ENCODE results near the gene KCP. TPM values are rescaled to one million over a fixed set of nuclear protein-coding genes. Genes with fewer than 3 reads are reported as not detected.

Gene KCP
- total and polyA plus RNA-seq, 2 of the 13 experiments (the other 11 are each of a cell fraction or from before 2014, with no cell fraction given): 0.37 to 1.0 TPM

- FAIRE-seq (peak; percentile 48), ATAC-seq (peak; percentile 66), DNase-seq (ENCODE audit: low spot score) (no peak)
- CTCF ChIA-PET (ENCODE audit: low intra/inter-chr PET ratio, low total read pairs): no interaction called here
- H3K79me2 ChIP-seq (ENCODE audit: insufficient read depth, low read length): no peaks in the 10 kb centered on the region
- in situ Hi-C loops (cut with HindIII; ENCODE audit: extremely low pct_ligation_motif_present, low pct_unique_long_range_greater_than_20kb): no loop called here
- peak overlapping the region; percentile 21; the same call in 1 of the 2 replicates for H3K9ac ChIP-seq (ENCODE audit: insufficient read depth, low read depth, low read length)
- peak overlapping the region; percentile 56 to 75 (median 65) for H3K4me3 ChIP-seq (replicated peaks in 1 of 3; ENCODE audit: insufficient read depth in 1 of 3, low read depth in 2 of 3, low read length in 3 of 3)
- H3K4me1 ChIP-seq (ENCODE audit: insufficient read depth, low read length): peaks cover 49% of the 10 kb centered on the region
- 20% methylated on average over 10 of the region's 20 CpGs for WGBS (ENCODE audit: low lambda C conversion rate)
- H3K4me2 ChIP-seq (ENCODE audit: low read depth, low read length): peak overlapping the region; percentile 92
- no peaks in the 10 kb centered on the region for H3K36me3 ChIP-seq (replicated peaks in 1 of 2; ENCODE audit: control insufficient read depth in 1 of 2, insufficient read depth in 2 of 2, low read length in 2 of 2)
- peak overlapping the region; percentile 34 for H2AFZ ChIP-seq (ENCODE audit: low read length)
- POLR2A ChIA-PET: no interaction called here
- no peaks in the 10 kb centered on the region for H4K20me1 ChIP-seq (ENCODE audit: insufficient read depth, low read length)
- intact Hi-C loops (cut with micrococcal nuclease; ENCODE audit: unreplicated experiment): no loop called here
- H3K27ac ChIP-seq (ENCODE audit: extremely low read length, insufficient read depth, low read length): no peak overlapping the region
- no peaks in the 10 kb centered on the region for H3K9me3 ChIP-seq (ENCODE audit: low read length)
- BruUV-seq (replicated peaks): no TSS peak
- H3K27me3 ChIP-seq (ENCODE audit: control insufficient read depth in 1 of 2, insufficient read depth in 2 of 2, low read length in 2 of 2): peaks cover 0 to 14% of the 10 kb centered on the region in 2 experiments; a peak in 4 of 5 replicates
- TF ChIP-seq, protein P1, sequence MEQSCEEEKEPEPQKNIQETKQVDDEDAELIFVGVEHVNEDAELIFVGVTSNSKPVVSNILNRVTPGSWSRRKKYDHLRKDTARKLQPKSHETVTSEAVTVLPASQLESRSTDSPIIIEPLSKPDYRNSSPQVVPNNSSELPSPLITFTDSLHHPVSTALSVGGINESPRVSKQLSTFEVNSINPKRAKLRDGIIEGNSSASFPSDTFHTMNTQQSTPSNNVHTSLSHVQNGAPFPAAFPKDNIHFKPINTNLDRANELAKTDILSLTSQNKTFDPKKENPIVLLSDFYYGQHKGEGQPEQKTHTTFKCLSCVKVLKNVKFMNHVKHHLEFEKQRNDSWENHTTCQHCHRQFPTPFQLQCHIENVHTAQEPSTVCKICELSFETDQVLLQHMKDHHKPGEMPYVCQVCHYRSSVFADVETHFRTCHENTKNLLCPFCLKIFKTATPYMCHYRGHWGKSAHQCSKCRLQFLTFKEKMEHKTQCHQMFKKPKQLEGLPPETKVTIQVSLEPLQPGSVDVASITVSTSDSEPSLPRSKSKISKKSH (CRISPR knock-in tag; IDR thresholded peaks at IDR 0.05; ENCODE audit: borderline replicate concordance): peak; percentile 68
- no peak for TF ChIP-seq CTCF (CRISPR knock-in tag; IDR thresholded peaks at IDR 0.05)
- TF ChIP-seq, protein P2, sequence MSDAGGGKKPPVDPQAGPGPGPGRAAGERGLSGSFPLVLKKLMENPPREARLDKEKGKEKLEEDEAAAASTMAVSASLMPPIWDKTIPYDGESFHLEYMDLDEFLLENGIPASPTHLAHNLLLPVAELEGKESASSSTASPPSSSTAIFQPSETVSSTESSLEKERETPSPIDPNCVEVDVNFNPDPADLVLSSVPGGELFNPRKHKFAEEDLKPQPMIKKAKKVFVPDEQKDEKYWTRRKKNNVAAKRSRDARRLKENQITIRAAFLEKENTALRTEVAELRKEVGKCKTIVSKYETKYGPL (CRISPR knock-in tag; IDR thresholded peaks at IDR 0.05): no peak
- TF ChIP-seq SCMH1 (CRISPR knock-in tag; IDR thresholded peaks at IDR 0.05; ENCODE audit: borderline replicate concordance): no peak
- peak; percentile 36; the same call in 1 of the 2 replicates for TF ChIP-seq NFATC3 (CRISPR knock-in tag; IDR thresholded peaks at IDR 0.05)
- peak; percentile 64; the same call in 1 of the 2 replicates for TF ChIP-seq CCDC6 (CRISPR knock-in tag; IDR thresholded peaks at IDR 0.05)
- TF ChIP-seq, protein P3, sequence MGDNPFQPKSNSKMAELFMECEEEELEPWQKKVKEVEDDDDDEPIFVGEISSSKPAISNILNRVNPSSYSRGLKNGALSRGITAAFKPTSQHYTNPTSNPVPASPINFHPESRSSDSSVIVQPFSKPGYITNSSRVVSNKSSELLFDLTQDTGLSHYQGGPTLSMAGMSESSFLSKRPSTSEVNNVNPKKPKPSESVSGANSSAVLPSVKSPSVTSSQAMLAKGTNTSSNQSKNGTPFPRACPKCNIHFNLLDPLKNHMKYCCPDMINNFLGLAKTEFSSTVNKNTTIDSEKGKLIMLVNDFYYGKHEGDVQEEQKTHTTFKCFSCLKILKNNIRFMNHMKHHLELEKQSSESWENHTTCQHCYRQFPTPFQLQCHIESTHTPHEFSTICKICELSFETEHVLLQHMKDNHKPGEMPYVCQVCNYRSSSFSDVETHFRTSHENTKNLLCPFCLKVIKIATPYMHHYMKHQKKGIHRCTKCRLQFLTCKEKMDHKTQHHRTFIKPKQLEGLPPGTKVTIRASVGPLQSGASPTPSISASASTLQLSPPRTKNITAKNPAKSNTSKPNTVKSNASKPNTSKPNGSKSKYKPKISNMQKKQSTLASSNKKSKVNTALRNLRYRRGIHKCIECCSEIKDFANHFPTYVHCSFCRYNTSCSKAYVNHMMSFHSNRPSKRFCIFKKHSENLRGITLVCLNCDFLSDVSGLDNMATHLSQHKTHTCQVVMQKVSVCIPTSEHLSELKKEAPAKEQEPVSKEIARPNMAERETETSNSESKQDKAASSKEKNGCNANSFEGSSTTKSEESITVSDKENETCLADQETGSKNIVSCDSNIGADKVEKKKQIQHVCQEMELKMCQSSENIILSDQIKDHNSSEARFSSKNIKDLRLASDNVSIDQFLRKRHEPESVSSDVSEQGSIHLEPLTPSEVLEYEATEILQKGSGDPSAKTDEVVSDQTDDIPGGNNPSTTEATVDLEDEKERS (CRISPR knock-in tag; IDR thresholded peaks at IDR 0.05): no peak
- no peak for TF ChIP-seq ZNF333 (CRISPR knock-in tag; IDR thresholded peaks at IDR 0.05; ENCODE audit: borderline replicate concordance)
- no peak for TF ChIP-seq MYNN (CRISPR knock-in tag; IDR thresholded peaks at IDR 0.05; ENCODE audit: low read depth)
- TF ChIP-seq ZNF468 (CRISPR knock-in tag; IDR thresholded peaks at IDR 0.05): no peak
- no peak for TF ChIP-seq ZNF709 (CRISPR knock-in tag; IDR thresholded peaks at IDR 0.05)
- no peak for TF ChIP-seq ZNF816 (CRISPR knock-in tag; IDR thresholded peaks at IDR 0.05; ENCODE audit: borderline replicate concordance)
- TF ChIP-seq, protein P4, sequence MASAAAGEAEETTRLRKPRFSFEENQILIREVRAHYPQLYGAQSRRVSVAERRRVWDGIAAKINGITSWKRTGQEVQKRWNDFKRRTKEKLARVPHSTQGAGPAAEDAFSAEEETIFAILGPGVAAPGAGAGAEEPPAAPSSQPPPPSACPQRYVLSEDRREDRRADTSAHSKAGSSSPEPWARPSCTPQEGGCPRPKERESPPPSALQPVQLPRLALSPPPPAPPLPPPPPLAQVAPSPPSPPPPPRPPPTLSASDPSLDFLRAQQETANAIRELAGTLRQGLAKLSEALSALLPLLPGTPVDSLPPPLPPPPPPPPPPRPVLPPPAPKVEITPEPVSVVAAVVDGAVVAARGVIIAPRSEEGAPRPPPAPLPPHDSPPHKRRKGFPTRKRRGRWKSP (CRISPR knock-in tag; IDR thresholded peaks at IDR 0.05): 0 out of 2 replicates have a peak, but pooled peaks have one; percentile 9
- TF ChIP-seq MATR3 (CRISPR knock-in tag; IDR thresholded peaks at IDR 0.05): no peak
Observed at GRCh38 chr7:128940494-128941322, 30.2 kb upstream of the KCP start.
